Liver (tissue), 9 donors: ENCODE results near the gene SECTM1. TPM values are rescaled to one million over a fixed set of nuclear protein-coding genes. Genes with fewer than 3 reads are reported as not detected.

ENCODE experiments used
- DNase-seq: peaks from one replicate; pipeline ENCODE4 v3.0.0-alpha.2; 2017; ENCODE audit warnings: low spot score
- H3K27ac ChIP-seq, 2 donors: one replicate each; pipeline ENCODE4 v1.7.0; 2013; ENCODE audit warnings: inconsistent platforms in 2 of 2, low read length in 2 of 2, control low read depth in 1 of 2, low read depth in 1 of 2, mild to moderate bottlenecking in 1 of 2
- H3K27me3 ChIP-seq, 4 donors: one replicate each; pipeline versions ENCODE4 v1.6.1 to v1.7.0; 2013; ENCODE audit warnings: low read length in 3 of 4, inconsistent platforms in 1 of 4, mild to moderate bottlenecking in 1 of 4, moderate library complexity in 1 of 4; ENCODE audit not compliant: control insufficient read depth in 4 of 4, insufficient read depth in 4 of 4
- H3K36me3 ChIP-seq, 4 donors: one replicate each; pipeline versions ENCODE4 v1.6.1 to v1.7.0; 2013; ENCODE audit warnings: low read length in 3 of 4, mild to moderate bottlenecking in 3 of 4, low read depth in 1 of 4, moderate library complexity in 1 of 4; ENCODE audit not compliant: control insufficient read depth in 4 of 4, insufficient read depth in 3 of 4
- H3K4me1 ChIP-seq, 4 donors: one replicate each; pipeline versions ENCODE4 v1.6.1 to v1.7.0; 2013; ENCODE audit warnings: low read length in 3 of 4, mild to moderate bottlenecking in 3 of 4, moderate library complexity in 1 of 4; ENCODE audit not compliant: control insufficient read depth in 4 of 4, insufficient read depth in 4 of 4
- H3K4me3 ChIP-seq, 3 donors: one replicate each; pipeline versions ENCODE4 v1.6.1 to v1.7.0; 2013; ENCODE audit warnings: low read length in 3 of 3, control low read depth in 1 of 3, low read depth in 1 of 3, mild to moderate bottlenecking in 1 of 3
- H3K9ac ChIP-seq, 2 donors: one replicate each; pipeline ENCODE4 v1.7.0; 2013; ENCODE audit warnings: low read length in 2 of 2, mild to moderate bottlenecking in 2 of 2, moderate library complexity in 2 of 2, control low read depth in 1 of 2, low read depth in 1 of 2
- H3K9me3 ChIP-seq, 4 donors: one replicate each; pipeline versions ENCODE4 v1.6.1 to v1.7.0; 2013; ENCODE audit warnings: low read length in 3 of 4; ENCODE audit not compliant: control insufficient read depth in 4 of 4
- EGR1 ChIP-seq, 2 donors: IDR thresholded peaks; 2 replicates each; pipeline ENCODE4 v1.6.1; 2016 to 2018; ENCODE audit warnings: antibody characterized with exemption in 2 of 2, low read depth in 2 of 2
- FOXA1 ChIP-seq: IDR thresholded peaks from 2 replicates; pipeline ENCODE4 v1.6.1; 2016; ENCODE audit warnings: antibody characterized with exemption
- HNF4A ChIP-seq, 2 donors: conservative IDR thresholded peaks; 2 replicates each; pipeline ENCODE4 v1.6.1; 2016; ENCODE audit warnings: antibody characterized with exemption in 2 of 2, mild to moderate bottlenecking in 2 of 2
- HNF4G ChIP-seq: IDR thresholded peaks from 2 replicates; pipeline ENCODE4 v1.6.1; 2016; ENCODE audit warnings: antibody characterized with exemption
- NR2F2 ChIP-seq: IDR thresholded peaks from 2 replicates; pipeline ENCODE4 v1.6.1; 2016; ENCODE audit warnings: antibody characterized with exemption
- RAD21 ChIP-seq, 2 donors: IDR thresholded peaks; 2 replicates each; pipeline ENCODE4 v1.6.1; 2016; ENCODE audit warnings: antibody characterized with exemption in 2 of 2, mild to moderate bottlenecking in 2 of 2
- SP1 ChIP-seq: IDR thresholded peaks from 2 replicates; pipeline ENCODE4 v1.6.1; 2018; ENCODE audit warnings: antibody characterized with exemption, mild to moderate bottlenecking
- YY1 ChIP-seq: IDR thresholded peaks from 2 replicates; pipeline ENCODE4 v1.6.1; 2016; ENCODE audit warnings: antibody characterized with exemption, mild to moderate bottlenecking
- WGBS: extraction: QIAGEN DNeasy Blood & Tissue Kit; methylation state at CpG from one replicate; pipeline ENCODE4 v1.1.7; 2013; 5-methylcytosine and 5-hydroxymethylcytosine counted together
- polyA plus RNA-seq, 2 donors: library from polyadenylated mRNA; stranded (reverse) in 1 of 2; unstranded in 1 of 2; fragments of 200-250 nt in 1 of 2; fragments of >200 nt in 1 of 2; fragmentation: Nextera tagmentation in 1 of 2; extraction: Ambion mirVana in 1 of 2; gene quantifications; one replicate each; pipeline versions ENCODE4 v1.2.1 to v1.2.3, GENCODE V29; 2013 to 2015
- total RNA-seq, 2 donors: library from RNA; depleted of rRNA; stranded (reverse); fragments of >200 nt; gene quantifications; one replicate each; pipeline ENCODE4 v1.2.3, GENCODE V29; 2014
- TF ChIP-seq, protein P1 (sequence below): fragments of 150-350 bp; IDR thresholded peaks from 2 replicates; pipeline ENCODE4 v1.5.1; 2017; ENCODE audit warnings: improper control_type of control experiment, low read depth, low read length; ENCODE audit not compliant: missing input control
- TF ChIP-seq, protein P2 (sequence below): IDR thresholded peaks from 2 replicates; pipeline ENCODE4 v1.6.1; 2016; ENCODE audit warnings: antibody characterized with exemption
- TF ChIP-seq, protein P3 (sequence below): IDR thresholded peaks from 2 replicates; pipeline ENCODE4 v1.6.1; 2016; ENCODE audit warnings: antibody characterized with exemption
- donor health status: healthy.
- donor health status: healthy.
- donor health status: healthy.
- donor health status: healthy.
- donor health status: healthy.

Gene SECTM1
- total and polyA plus RNA-seq, 4 donors: 1.3 to 14.2 (median 4.6) TPM

DNA sequence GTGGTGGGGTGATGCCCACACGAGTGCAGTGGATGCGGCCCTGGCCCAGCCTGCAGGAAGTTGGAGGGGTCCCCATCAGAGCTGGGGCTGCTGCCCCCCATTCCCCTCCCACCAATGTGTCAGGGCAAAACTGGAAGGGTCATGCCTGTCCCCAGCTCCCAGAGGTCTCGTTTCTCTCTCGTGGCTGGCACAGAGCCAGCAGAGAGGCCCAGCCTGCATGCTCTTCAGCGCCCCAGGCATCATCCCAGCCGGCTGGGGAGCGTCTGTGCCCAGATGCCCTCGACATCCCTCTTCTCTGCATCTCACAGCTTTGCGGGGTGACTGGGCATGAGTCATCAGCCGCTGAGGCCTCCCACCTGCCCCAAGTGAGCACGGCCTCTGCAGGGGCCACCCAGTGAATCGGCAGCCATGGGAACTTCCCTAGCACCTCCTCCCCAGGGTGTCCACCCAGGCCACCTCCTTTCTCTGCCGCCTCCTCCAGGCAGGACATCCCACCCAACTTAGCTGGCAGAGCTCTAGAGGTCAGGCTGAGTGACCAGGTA, 50.3 kb downstream of the SECTM1 start:
- Histone ChIP-seq H3K4me3 (no peak overlapping the region), H3K9me3 (no peaks in the 10 kb centered on the region), H3K36me3 (no peaks in the 10 kb centered on the region), H3K4me1 (peaks cover 0 to 3% (median 0%) of the 10 kb centered on the region in 4 donors), H3K27ac (no peak overlapping the region), H3K9ac (no peak overlapping the region), H3K27me3 (no peaks in the 10 kb centered on the region)
- TF ChIP-seq, protein P1, sequence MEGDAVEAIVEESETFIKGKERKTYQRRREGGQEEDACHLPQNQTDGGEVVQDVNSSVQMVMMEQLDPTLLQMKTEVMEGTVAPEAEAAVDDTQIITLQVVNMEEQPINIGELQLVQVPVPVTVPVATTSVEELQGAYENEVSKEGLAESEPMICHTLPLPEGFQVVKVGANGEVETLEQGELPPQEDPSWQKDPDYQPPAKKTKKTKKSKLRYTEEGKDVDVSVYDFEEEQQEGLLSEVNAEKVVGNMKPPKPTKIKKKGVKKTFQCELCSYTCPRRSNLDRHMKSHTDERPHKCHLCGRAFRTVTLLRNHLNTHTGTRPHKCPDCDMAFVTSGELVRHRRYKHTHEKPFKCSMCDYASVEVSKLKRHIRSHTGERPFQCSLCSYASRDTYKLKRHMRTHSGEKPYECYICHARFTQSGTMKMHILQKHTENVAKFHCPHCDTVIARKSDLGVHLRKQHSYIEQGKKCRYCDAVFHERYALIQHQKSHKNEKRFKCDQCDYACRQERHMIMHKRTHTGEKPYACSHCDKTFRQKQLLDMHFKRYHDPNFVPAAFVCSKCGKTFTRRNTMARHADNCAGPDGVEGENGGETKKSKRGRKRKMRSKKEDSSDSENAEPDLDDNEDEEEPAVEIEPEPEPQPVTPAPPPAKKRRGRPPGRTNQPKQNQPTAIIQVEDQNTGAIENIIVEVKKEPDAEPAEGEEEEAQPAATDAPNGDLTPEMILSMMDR: no peak
- TF ChIP-seq EGR1 (IDR thresholded peaks at IDR 0.05; ENCODE audit: low read depth in 2 of 2) (no peak), HNF4A (conservative IDR thresholded peaks at IDR 0.05) (no peak)
- TF ChIP-seq, protein P2, sequence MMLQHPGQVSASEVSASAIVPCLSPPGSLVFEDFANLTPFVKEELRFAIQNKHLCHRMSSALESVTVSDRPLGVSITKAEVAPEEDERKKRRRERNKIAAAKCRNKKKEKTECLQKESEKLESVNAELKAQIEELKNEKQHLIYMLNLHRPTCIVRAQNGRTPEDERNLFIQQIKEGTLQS: no peak
- whole genome bisulfite sequencing: 67% methylated on average over 13 of the region's 13 CpGs
- DNase-seq: no peak

DNA sequence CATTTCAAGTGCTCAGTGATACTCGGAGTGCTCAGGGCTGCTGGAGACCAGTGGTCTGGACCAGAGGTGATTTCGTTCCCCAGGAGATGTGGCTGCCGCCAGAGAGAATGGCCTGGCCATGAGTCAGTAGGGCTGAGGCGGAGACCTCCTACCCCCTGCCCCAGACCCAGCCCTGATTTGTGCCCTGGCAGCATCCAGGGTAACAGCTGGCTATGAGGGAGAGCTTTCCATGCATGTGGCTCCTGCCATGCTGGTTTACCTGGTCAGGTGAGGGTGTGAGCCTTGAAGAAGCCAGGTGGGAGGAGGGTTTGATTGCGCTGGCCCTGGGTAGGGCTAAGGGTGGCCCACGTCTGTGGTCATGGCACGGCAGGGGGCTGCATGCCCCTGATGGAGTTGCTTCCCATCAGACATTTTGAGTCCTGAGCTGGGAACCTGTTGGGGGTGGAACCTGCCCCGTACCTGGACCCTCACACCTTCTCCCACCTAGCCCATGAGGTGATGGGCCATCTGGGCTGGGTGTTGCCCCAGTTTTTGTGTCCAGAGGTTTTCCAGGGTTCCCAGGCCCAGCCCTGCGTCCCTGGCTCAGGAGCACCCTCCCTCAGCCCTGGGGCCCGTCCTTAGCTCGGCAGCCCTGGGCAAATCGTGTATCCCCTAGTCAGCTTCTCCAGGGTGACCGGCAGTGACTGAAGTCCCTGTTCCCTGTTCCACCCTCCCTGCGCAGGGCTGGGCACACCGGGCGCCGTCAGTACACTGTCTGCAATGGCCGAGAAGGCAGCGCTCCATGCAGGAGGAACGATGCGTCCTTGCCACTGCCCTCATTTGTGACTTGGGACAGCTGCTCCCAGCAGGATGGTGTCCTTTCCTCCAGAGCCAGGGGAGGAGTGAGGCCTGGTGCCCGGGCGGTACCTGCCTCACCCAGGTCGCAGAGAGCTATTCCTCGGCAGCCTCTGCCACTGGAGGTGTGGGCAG, 51.0 kb downstream of the SECTM1 start:
- Histone ChIP-seq H3K36me3 (no peaks in the 10 kb centered on the region), H3K27ac (no peak overlapping the region), H3K4me3 (no peak overlapping the region), H3K27me3 (no peaks in the 10 kb centered on the region), H3K9me3 (no peaks in the 10 kb centered on the region), H3K4me1 (peaks cover 0 to 2% (median 0%) of the 10 kb centered on the region in 4 donors), H3K9ac (no peak overlapping the region)
- WGBS: 91% methylated on average over 25 of the region's 25 CpGs
- TF ChIP-seq, protein P2: no peak
- TF ChIP-seq, protein P1: no peak
- DNase-seq: no peak

DNA sequence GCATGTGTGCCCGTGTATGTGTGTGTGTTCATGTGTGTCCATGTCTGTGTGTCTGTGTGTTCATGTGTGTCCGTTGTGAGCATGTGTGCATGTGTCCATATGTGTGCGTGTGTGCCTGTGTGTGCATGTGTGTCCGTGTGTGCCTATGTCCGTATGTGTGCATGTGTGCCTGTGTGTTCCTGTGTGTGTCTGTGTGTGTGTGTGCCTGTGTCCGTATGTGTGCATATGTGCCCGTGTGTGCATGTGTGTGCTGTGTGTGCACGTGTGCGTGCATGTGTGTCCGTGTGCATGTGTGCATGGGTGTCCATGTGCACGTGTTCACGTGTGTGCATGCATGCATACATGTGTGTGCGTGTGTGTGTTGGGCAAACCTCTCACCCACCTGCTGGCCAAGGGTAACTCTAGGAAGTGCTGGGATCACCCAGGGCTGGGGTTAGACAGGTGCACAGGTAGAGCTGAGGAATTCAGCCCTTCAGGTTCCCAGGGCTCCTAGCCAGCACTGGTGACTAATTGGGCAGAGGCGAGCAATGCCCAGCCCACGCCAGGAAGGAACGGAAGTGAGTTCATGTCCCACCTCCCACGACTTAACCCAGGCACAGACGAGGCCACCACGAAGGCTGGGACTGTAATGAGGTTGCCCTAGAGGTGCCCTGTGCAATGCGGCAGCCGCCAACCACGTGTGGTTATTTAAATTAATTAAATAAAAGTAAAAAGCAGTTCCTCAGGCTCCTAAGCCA, 51.9 kb downstream of the SECTM1 start:
- 80% methylated on average over 22 of the region's 22 CpGs for WGBS
- H3K36me3 ChIP-seq: no peaks in the 10 kb centered on the region
- H3K9ac ChIP-seq: no peak overlapping the region
- no peak overlapping the region for H3K27ac ChIP-seq
- no peaks in the 10 kb centered on the region for H3K27me3 ChIP-seq
- no peaks in the 10 kb centered on the region for H3K9me3 ChIP-seq
- H3K4me1 ChIP-seq: no peaks in the 10 kb centered on the region
- TF ChIP-seq FOXA1 (no peak), HNF4G (no peak), RAD21 (IDR thresholded peaks at IDR 0.05) (no peak), SP1 (no peak), NR2F2 (no peak), EGR1 (IDR thresholded peaks at IDR 0.05; ENCODE audit: low read depth in 2 of 2) (no peak), YY1 (no peak)
- TF ChIP-seq, protein P1: no peak
- TF ChIP-seq, protein P3, sequence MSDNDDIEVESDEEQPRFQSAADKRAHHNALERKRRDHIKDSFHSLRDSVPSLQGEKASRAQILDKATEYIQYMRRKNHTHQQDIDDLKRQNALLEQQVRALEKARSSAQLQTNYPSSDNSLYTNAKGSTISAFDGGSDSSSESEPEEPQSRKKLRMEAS: no peak
- TF ChIP-seq, protein P2: no peak
- H3K4me3 ChIP-seq: no peak overlapping the region
- DNase-seq: no peak
